GM21423 (cell line): ENCODE results near the gene CAMK2D.
"Not testable (repeated sequence)": the region's sequence is repeated elsewhere in the genome, so short reads cannot be mapped to it uniquely, and the experiment has no call there.

Experiments used
- ATAC-seq: cut with Tn5 transposase; IDR thresholded peaks from one replicate; pipeline ENCODE4 v1.9.1; 2021; ENCODE audit warnings: mild to moderate bottlenecking, moderate library complexity; ENCODE audit not compliant: unreplicated experiment

CAMK2D gene

GRCh38 chr4:113761620-113762185 lies at the start of gene CAMK2D:
CAMK2D (minus strand) TSS chr4:113761738; CDS start chr4:113761068, 670 bp downstream.
- ATAC-seq, result peak; percentile 43

DNA sequence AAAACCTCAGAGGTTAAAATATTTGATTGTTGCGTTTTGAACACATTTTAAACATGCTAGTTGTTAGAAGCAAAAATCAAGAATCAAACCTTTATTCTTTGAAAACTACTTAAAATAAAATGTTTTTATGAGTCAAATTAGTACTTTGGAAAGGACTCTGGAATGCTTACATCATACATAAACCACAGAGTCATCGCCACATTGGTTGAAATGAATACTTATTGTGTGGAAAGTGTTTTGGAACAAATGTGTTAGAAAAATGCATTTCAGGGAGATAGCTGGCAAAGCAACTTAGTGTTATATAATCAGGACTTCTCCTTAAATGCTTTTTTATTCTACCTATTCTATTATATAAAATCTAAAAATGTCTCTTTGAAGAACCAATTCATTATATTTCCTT lies 49.4 kb upstream of the CAMK2D start:
- no peak for ATAC-seq

GRCh38 chr4:113809311-113809710 lies 47.8 kb upstream of the CAMK2D start:
- no peak for ATAC-seq

DNA sequence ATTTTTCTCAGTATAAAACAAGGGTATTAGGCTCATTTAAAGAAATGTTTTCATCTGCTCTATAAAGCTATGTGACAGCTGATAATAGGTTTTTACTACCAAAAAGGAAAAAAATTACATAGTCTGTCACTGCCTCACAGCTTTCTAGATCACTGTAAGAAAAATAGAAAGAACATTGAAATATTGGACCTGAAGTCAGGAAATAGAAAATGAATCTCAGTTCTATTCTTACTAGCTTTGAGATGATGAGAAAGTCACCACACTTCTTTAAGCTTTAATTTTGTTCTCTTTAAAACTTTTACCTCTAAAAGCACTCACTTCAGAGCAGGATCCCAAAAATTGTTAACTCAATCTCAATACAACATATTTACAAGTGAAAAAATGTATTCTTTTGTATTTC lies 45.3 kb upstream of the CAMK2D start:
- no peak for ATAC-seq

GRCh38 chr4:113801882-113802281 lies 40.3 kb upstream of the CAMK2D start:
- no peak for ATAC-seq

GRCh38 chr4:113796381-113796780 lies 34.8 kb upstream of the CAMK2D start:
- not testable (repeated sequence) for ATAC-seq

DNA sequence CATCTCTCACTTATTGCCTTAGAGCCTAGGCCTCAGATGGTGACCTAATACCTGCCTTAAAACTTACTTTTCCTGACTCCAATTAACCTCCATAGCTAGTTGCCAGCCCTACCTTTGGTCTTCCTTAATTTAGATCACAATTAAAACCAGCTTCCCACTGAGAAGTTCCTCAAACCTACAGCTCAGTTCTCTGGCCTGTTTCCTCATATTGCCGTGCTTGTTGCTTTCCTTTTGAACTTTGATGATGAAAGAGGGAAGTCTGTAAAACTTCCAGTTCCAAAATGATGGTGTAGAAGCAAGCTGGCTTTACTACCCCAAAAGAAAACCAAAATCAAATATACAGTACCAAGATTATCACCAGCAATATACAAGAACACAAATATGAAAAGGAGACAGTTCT lies 28.9 kb upstream of the CAMK2D start:
- no peak for ATAC-seq

GRCh38 chr4:113788888-113789287 lies 27.4 kb upstream of the CAMK2D start:
- ATAC-seq, result no peak

- no peak for ATAC-seq
Measured at GRCh38 chr4:113785781-113786180, 24.2 kb upstream of the CAMK2D start.

- no peak for ATAC-seq
Measured at GRCh38 chr4:113784497-113785250, 23.1 kb upstream of the CAMK2D start.

DNA sequence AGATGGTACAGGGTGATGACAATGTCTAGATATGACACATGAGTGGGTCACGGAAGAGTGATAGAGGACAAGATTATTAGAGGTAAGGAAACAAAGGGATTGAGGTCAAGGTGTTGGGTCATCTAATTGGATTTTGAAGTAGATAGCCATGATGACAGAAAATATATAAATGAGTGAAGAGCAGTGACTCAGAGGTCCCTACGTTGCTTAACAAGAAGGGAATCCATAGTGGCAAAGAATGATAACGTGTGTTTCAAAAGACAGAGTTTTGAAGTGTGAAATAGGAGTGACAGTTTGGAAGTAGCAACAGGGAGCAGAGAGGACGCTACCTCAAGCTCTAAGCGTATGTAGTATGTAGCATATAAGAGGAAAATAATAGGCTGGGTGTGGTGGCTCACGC lies 22.2 kb upstream of the CAMK2D start:
- no peak for ATAC-seq

GRCh38 chr4:113783289-113783688 lies 21.8 kb upstream of the CAMK2D start:
- no peak for ATAC-seq

DNA sequence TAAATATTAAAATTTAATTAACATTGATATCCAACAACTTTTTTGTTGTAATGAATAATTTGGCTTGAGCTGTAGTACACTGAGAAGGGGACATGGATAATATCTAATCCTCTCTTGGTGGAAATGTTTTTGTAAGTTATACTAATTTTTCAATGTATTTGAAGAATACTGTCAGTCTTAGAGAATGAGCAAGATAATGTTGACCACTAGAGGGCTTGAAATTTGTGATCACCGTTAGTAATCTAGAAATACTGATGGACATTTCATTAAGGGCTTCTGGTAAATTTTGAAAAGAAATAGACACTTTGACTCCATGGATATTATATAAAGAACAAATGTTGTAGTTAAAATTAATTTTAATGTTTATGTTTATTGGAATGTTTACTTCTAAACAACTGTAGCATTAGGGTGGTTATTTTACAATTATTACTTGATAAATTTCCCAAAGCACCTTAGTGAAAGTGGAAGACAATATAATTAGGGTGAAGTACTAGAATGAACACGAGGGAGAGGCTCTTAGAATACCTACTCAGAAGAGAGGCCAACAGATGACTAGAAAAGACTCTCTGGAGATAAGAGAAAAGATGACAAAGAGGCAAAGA lies 20.0 kb upstream of the CAMK2D start:
- ATAC-seq, result no peak

GRCh38 chr4:113776679-113777078 lies 15.1 kb upstream of the CAMK2D start:
- no peak for ATAC-seq

- ATAC-seq, result no peak
Measured at GRCh38 chr4:113776016-113776415, 14.5 kb upstream of the CAMK2D start.

DNA sequence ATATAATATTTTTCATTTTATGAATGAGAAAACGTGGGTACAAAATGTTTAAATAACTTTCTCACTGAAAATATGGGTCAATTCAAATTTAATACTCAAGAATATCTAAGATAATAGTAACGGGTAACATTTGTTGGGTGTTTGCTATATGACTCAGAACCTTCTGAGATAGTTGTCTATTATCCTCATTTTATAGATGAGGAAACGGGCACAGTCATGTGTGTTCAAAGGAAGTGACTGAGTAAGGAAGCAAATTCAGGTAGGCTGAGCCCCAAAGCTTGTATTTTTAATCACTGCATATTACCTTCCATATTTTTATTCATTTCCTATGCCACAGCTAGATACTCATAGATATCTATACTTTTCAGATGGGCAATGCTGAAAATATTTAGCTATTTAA lies 12.2 kb upstream of the CAMK2D start:
- ATAC-seq, result no peak

DNA sequence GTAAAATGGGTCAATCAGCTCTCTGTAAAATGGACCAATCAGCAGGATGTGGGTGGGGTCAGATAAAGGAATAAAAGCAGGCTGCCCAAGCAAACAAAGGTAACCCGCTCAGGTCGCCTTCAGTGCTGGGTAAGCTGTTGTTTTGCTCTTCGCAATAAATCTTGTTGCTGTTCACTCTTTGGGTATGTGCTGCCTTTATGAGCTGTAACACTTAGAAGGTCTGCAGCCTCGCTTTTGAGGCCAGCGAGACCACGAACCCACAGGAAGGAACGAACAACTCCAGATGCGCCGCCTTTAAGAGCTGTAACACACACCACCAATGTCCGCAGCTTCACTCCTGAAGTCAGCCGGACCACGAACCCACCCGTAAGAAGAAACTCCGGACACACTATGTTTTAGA lies 11.5 kb upstream of the CAMK2D start:
- ATAC-seq, result no peak

GRCh38 chr4:113772319-113772718 lies 10.8 kb upstream of the CAMK2D start:
- ATAC-seq, result no peak

- no peak for ATAC-seq
Measured at GRCh38 chr4:113769744-113770143, 8.2 kb upstream of the CAMK2D start.

- ATAC-seq, result no peak
Measured at GRCh38 chr4:113768952-113769351, 7.4 kb upstream of the CAMK2D start.

GRCh38 chr4:113766882-113767281 lies 5.3 kb upstream of the CAMK2D start:
- no peak for ATAC-seq

DNA sequence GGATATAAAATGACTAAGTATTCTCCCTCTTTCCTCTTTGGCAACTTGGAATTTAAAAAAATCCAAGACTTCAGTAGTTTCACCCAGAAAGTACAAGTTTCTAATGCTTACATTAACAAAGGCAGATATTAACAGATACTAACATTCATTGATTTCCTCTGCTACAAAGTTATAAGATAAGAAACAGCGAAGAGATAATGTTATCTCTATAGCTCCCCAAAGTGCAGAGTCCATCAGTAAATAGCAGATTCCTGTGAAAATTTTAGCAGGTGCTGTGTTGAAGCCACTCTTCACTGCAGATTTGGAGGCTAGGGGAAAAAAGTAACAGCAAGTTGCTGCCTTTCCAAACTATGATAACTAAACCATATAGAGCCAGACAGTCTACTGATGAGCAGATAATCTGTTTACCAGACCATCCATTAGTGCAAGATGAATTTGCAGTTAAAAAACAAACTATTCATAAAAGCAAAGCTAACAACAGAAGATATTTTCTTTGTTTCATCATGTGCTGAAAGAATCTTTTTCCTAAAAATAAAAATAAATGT lies 3.3 kb upstream of the CAMK2D start:
- ATAC-seq, result no peak
